ENCODE measurements around the gene ELAC2.
"Not testable (repeated sequence)": the region's sequence is repeated elsewhere in the genome, so short reads cannot be mapped to it uniquely, and the experiment has no call there.

The ELAC2 gene

GRCh38 chr17:12983991-12984884, 33.6 kb downstream of the ELAC2 start:
- H3K4me3 ChIP-seq (ENCODE audit: low read depth, low read length): no peak overlapping the region
- H3K9me3 ChIP-seq (ENCODE audit: control insufficient read depth, insufficient read depth, low read length): no peaks in the 10 kb centered on the region
- no peaks in the 10 kb centered on the region for H3K27me3 ChIP-seq (ENCODE audit: control insufficient read depth, insufficient read depth, low read length)
- H3K4me1 ChIP-seq (ENCODE audit: control insufficient read depth, insufficient read depth, low read length): peaks cover 4% of the 10 kb centered on the region
- H3K36me3 ChIP-seq (ENCODE audit: control insufficient read depth, insufficient read depth, low read length): no peaks in the 10 kb centered on the region
- no peak overlapping the region for H3K9ac ChIP-seq (ENCODE audit: low read depth, low read length)

GRCh38 chr17:12982224-12982623, 35.6 kb downstream of the ELAC2 start:
- H3K9ac ChIP-seq (ENCODE audit: low read depth, low read length): no peak overlapping the region
- H3K36me3 ChIP-seq (ENCODE audit: control insufficient read depth, insufficient read depth, low read length): no peaks in the 10 kb centered on the region
- peaks cover 4% of the 10 kb centered on the region for H3K4me1 ChIP-seq (ENCODE audit: control insufficient read depth, insufficient read depth, low read length)
- no peaks in the 10 kb centered on the region for H3K27me3 ChIP-seq (ENCODE audit: control insufficient read depth, insufficient read depth, low read length)
- H3K4me3 ChIP-seq (ENCODE audit: low read depth, low read length): no peak overlapping the region
- no peaks in the 10 kb centered on the region for H3K9me3 ChIP-seq (ENCODE audit: control insufficient read depth, insufficient read depth, low read length)

DNA sequence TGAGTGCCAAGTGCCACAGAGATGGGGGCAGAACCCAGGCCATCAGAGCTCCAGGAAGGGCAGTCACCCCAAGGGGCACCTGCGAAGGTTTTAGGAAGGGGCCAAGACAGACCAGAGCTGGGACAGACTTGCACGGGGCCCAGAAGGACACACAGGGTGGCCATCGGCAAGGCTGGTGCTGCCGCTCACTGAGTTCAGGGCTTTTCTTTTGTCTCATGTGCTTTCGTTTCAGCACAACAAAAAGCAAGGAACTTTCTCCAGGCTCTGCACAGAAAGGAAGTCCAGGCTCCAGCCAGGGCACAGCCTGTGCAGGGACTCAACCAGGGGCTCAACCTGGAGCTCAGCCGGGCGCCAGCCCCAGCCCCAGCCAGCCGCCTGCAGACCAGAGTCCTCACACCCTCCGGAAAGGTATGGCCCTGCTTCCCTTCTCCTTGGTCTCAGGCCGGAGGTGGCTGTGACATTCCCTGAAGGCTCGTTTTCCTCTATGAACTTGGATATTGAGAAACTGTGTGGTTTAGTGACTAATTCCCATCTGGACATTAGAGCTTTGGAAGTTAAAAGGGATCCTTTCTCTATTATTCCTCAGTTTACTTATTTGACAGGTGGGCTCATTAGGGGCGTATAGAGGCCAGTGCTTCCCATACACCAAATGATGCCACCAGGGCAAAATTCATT, 37.9 kb downstream of the ELAC2 start:
- Histone ChIP-seq H3K36me3 (ENCODE audit: control insufficient read depth, insufficient read depth, low read length) (no peaks in the 10 kb centered on the region), H3K9ac (ENCODE audit: low read depth, low read length) (no peak overlapping the region), H3K27me3 (ENCODE audit: control insufficient read depth, insufficient read depth, low read length) (no peaks in the 10 kb centered on the region), H3K4me3 (ENCODE audit: low read depth, low read length) (no peak overlapping the region), H3K4me1 (ENCODE audit: control insufficient read depth, insufficient read depth, low read length) (peaks cover 4% of the 10 kb centered on the region), H3K9me3 (ENCODE audit: control insufficient read depth, insufficient read depth, low read length) (no peaks in the 10 kb centered on the region)

DNA sequence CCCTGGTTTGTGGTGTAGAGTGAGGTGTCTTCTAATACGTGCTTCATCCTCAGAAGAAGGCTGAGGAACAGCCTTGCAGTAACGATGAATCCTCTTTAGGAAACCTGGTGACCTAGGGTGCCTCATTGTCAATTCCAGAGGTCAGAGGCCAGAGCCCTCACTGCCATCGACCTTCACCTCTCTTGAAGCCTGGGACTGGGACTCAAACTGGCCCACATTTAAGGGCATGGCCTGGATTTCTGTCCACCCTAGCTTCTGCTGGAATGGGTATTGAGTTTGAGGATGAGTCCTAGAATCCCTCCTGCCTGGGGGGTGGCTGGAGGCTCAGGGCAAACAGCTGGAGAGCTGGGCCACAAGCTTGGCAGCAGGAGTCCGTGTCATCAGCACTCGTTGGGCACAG, 38.6 kb downstream of the ELAC2 start:
- Histone ChIP-seq H3K4me1 (ENCODE audit: control insufficient read depth, insufficient read depth, low read length) (peaks cover 6% of the 10 kb centered on the region), H3K36me3 (ENCODE audit: control insufficient read depth, insufficient read depth, low read length) (no peaks in the 10 kb centered on the region), H3K27me3 (ENCODE audit: control insufficient read depth, insufficient read depth, low read length) (peaks cover 2% of the 10 kb centered on the region), H3K9me3 (ENCODE audit: control insufficient read depth, insufficient read depth, low read length) (no peaks in the 10 kb centered on the region), H3K4me3 (ENCODE audit: low read depth, low read length) (no peak overlapping the region), H3K9ac (ENCODE audit: low read depth, low read length) (no peak overlapping the region)

- not testable (repeated sequence) for H3K27me3 ChIP-seq (ENCODE audit: control insufficient read depth, insufficient read depth, low read length); H3K9ac ChIP-seq (ENCODE audit: low read depth, low read length); H3K9me3 ChIP-seq (ENCODE audit: control insufficient read depth, insufficient read depth, low read length); H3K36me3 ChIP-seq (ENCODE audit: control insufficient read depth, insufficient read depth, low read length); H3K4me3 ChIP-seq (ENCODE audit: low read depth, low read length); H3K4me1 ChIP-seq (ENCODE audit: control insufficient read depth, insufficient read depth, low read length)
Measured at GRCh38 chr17:12978787-12979186, 39.0 kb downstream of the ELAC2 start.

- Histone ChIP-seq H3K9me3 (ENCODE audit: control insufficient read depth, insufficient read depth, low read length) (no peaks in the 10 kb centered on the region), H3K27me3 (ENCODE audit: control insufficient read depth, insufficient read depth, low read length) (peaks cover 2% of the 10 kb centered on the region), H3K4me3 (ENCODE audit: low read depth, low read length) (no peak overlapping the region), H3K9ac (ENCODE audit: low read depth, low read length) (no peak overlapping the region), H3K36me3 (ENCODE audit: control insufficient read depth, insufficient read depth, low read length) (no peaks in the 10 kb centered on the region), H3K4me1 (ENCODE audit: control insufficient read depth, insufficient read depth, low read length) (peaks cover 6% of the 10 kb centered on the region)
Measured at GRCh38 chr17:12977008-12977751, 40.6 kb downstream of the ELAC2 start.

DNA sequence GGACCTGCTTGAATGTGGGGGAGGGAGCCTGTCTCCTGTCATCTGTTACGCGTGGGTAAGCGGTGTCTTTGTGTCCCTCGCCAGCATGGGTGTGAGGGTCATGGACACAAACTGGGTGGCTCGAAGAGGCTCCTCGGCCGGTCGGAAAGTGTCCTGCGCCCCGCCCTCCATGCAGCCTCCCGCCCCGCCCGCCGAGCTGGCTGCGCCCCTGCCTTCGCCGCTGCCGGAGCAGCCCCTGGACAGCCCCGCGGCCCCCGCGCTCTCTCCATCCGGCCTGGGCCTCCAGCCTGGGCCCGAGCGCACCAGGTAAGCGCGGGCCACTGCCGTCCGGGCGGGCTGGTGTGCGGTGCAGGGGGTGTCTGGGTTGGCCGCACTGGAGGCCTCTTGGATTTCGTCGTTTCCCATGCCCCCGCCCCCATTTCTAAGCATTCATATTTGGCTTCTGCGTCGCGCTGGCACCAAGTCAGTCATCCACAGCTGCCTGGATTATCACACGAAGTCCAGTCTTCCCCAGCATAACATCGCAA, 43.8 kb downstream of the ELAC2 start:
- H3K36me3 ChIP-seq (ENCODE audit: control insufficient read depth, insufficient read depth, low read length): no peaks in the 10 kb centered on the region
- H3K27me3 ChIP-seq (ENCODE audit: control insufficient read depth, insufficient read depth, low read length): peaks cover 2% of the 10 kb centered on the region
- H3K4me3 ChIP-seq (ENCODE audit: low read depth, low read length): peak overlapping the region; percentile 61
- no peak overlapping the region for H3K9ac ChIP-seq (ENCODE audit: low read depth, low read length)
- no peaks in the 10 kb centered on the region for H3K9me3 ChIP-seq (ENCODE audit: control insufficient read depth, insufficient read depth, low read length)
- peaks cover 6% of the 10 kb centered on the region for H3K4me1 ChIP-seq (ENCODE audit: control insufficient read depth, insufficient read depth, low read length)

GRCh38 chr17:12973496-12974004, 44.3 kb downstream of the ELAC2 start:
- Histone ChIP-seq H3K9ac (ENCODE audit: low read depth, low read length) (no peak overlapping the region), H3K4me3 (ENCODE audit: low read depth, low read length) (peak overlapping the region; percentile 61), H3K27me3 (ENCODE audit: control insufficient read depth, insufficient read depth, low read length) (peaks cover 2% of the 10 kb centered on the region)

DNA sequence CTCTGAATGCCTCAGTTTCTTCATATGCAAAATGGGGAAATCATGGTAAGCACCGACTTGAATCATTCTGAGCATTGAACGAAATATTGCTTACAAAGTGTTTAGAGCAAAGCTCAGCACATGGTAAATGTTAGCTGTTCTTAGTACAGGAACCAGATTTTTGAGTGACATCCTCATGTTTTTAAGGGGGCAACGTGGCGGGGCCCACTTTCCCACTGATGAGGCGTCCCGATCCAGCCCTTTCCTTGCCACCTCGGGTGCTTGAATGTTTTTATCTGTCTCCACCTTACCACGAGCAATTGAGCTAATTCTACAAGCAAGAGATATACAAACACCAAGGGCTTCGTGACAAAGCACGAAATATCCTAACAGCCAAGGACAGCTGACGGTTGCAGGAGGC, 49.9 kb downstream of the ELAC2 start:
- Histone ChIP-seq H3K27me3 (ENCODE audit: control insufficient read depth, insufficient read depth, low read length) (no peaks in the 10 kb centered on the region), H3K4me1 (ENCODE audit: control insufficient read depth, insufficient read depth, low read length) (no peaks in the 10 kb centered on the region), H3K9me3 (ENCODE audit: control insufficient read depth, insufficient read depth, low read length) (no peaks in the 10 kb centered on the region), H3K4me3 (ENCODE audit: low read depth, low read length) (no peak overlapping the region), H3K36me3 (ENCODE audit: control insufficient read depth, insufficient read depth, low read length) (no peaks in the 10 kb centered on the region), H3K9ac (ENCODE audit: low read depth, low read length) (no peak overlapping the region)

More at GRCh38 chr17:12973496-12974004, 44.3 kb downstream of the ELAC2 start:
- Histone ChIP-seq H3K9me3 (ENCODE audit: control insufficient read depth, insufficient read depth, low read length) (no peaks in the 10 kb centered on the region), H3K36me3 (ENCODE audit: control insufficient read depth, insufficient read depth, low read length) (no peaks in the 10 kb centered on the region), H3K4me1 (ENCODE audit: control insufficient read depth, insufficient read depth, low read length) (peaks cover 6% of the 10 kb centered on the region)

DNA sequence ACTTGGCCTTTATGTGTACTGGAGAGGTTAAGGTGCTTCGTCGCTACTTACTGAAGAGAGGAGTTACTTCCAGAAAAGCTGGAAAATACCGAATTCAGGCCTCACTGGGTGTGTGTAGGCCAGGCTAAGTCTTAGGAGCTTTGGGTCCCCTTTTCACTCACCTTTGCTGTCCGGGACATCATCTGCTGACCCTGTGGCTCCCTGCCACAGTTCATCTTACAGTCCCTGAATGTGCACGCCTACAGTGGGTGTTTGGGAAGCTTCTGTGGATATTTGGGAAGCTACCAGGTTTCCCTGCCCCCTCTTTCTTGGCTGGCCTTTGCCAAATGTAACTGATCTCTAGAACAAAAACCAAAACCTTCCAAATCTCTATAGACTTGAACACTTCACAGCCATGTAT, 51.4 kb downstream of the ELAC2 start:
- Histone ChIP-seq H3K27me3 (ENCODE audit: control insufficient read depth, insufficient read depth, low read length) (no peaks in the 10 kb centered on the region), H3K36me3 (ENCODE audit: control insufficient read depth, insufficient read depth, low read length) (no peaks in the 10 kb centered on the region), H3K4me3 (ENCODE audit: low read depth, low read length) (no peak overlapping the region), H3K9ac (ENCODE audit: low read depth, low read length) (no peak overlapping the region), H3K4me1 (ENCODE audit: control insufficient read depth, insufficient read depth, low read length) (no peaks in the 10 kb centered on the region), H3K9me3 (ENCODE audit: control insufficient read depth, insufficient read depth, low read length) (no peaks in the 10 kb centered on the region)

GRCh38 chr17:12965988-12966387, 51.8 kb downstream of the ELAC2 start:
- H3K27me3 ChIP-seq (ENCODE audit: control insufficient read depth, insufficient read depth, low read length): no peaks in the 10 kb centered on the region
- no peaks in the 10 kb centered on the region for H3K9me3 ChIP-seq (ENCODE audit: control insufficient read depth, insufficient read depth, low read length)
- no peaks in the 10 kb centered on the region for H3K36me3 ChIP-seq (ENCODE audit: control insufficient read depth, insufficient read depth, low read length)
- H3K9ac ChIP-seq (ENCODE audit: low read depth, low read length): no peak overlapping the region
- H3K4me1 ChIP-seq (ENCODE audit: control insufficient read depth, insufficient read depth, low read length): no peaks in the 10 kb centered on the region
- no peak overlapping the region for H3K4me3 ChIP-seq (ENCODE audit: low read depth, low read length)

Measured in iPS-15b (cell line).